Adrenal gland (tissue), 19 donors: ENCODE data around the gene VMO1. TPM values are rescaled to one million over a fixed set of nuclear protein-coding genes. Genes with fewer than 3 reads are reported as not detected.

Experiments used
- DNase-seq, 7 donors: peaks; one replicate each; pipeline ENCODE4 v3.0.0-alpha.2; 2019 to 2020
- H3K27ac ChIP-seq, 5 donors: fragments of 200-600 bp; sonication (generic) in 4 of 5; 1 replicate in 3 of 5; 2 replicates in 2 of 5; pipeline versions ENCODE4 v1.5.1 to v1.8.0; 2016 to 2020; ENCODE audit warnings: mild to moderate bottlenecking in 1 of 5
- H3K27me3 ChIP-seq: fragments of 200-600 bp; 2 replicates; pipeline ENCODE4 v1.8.0; 2021
- H3K36me3 ChIP-seq, 2 donors: fragments of 200-600 bp; replicated peaks in 1 of 2; 1 replicate in 1 of 2; 2 replicates in 1 of 2; pipeline versions ENCODE4 v1.5.1 to v1.8.0; 2018 to 2022
- H3K4me1 ChIP-seq, 2 donors: fragments of 200-600 bp; replicated peaks in 1 of 2; 1 replicate in 1 of 2; 2 replicates in 1 of 2; pipeline versions ENCODE4 v1.5.1 to v1.8.0; 2018 to 2021
- H3K4me3 ChIP-seq, 4 donors: fragments of 200-600 bp; sonication (generic) in 3 of 4; one replicate each; pipeline ENCODE4 v1.5.1; 2016 to 2018
- H3K9me3 ChIP-seq, 3 donors: fragments of 200-600 bp; sonication (generic) in 1 of 3; replicated peaks in 1 of 3; 1 replicate in 2 of 3; 2 replicates in 1 of 3; pipeline versions ENCODE4 v1.5.1 to v1.8.0; 2016 to 2021
- CTCF ChIP-seq, 6 experiments: fragments of 450-650 bp in 4 of 6; fragments of 200-600 bp in 2 of 6; sonication (generic) in 1 of 6; IDR thresholded peaks; 1 replicate in 5 of 6; 2 replicates in 1 of 6; pipeline versions ENCODE4 v1.5.1 to v1.8.0; 2016 to 2021; ENCODE audit warnings: antibody characterized with exemption in 6 of 6, mild to moderate bottlenecking in 2 of 6, moderate library complexity in 1 of 6
- POLR2A ChIP-seq, 2 donors: fragments of 450-650 bp; IDR thresholded peaks; one replicate each; pipeline ENCODE4 v1.6.1; 2017; ENCODE audit warnings: antibody characterized with exemption in 2 of 2, mild to moderate bottlenecking in 2 of 2, moderate library complexity in 1 of 2
- WGBS, 4 donors: extraction: QIAGEN DNeasy Blood & Tissue Kit in 2 of 4; methylation state at CpG; one replicate each; pipeline versions ENCODE4 v1.1.5 to v1.1.7; 2013 to 2017; 5-methylcytosine and 5-hydroxymethylcytosine counted together
- intact Hi-C, 2 donors: fragments of 100-400 bp; cut with DNase I; formaldehyde crosslinking; loops; one replicate each; pipeline versions ENCODE4 v1.14.1 to v1.15.0; 2022 to 2023
- long read RNA-seq, 10 donors: library from polyadenylated mRNA in 3 of 10; unstranded in 2 of 10; stranded (forward) in 1 of 10; transcript quantifications; one replicate each; pipeline ENCODE4 v2.0.0 and lab custom pipeline, GENCODE V29; 2021 to 2026
- polyA plus RNA-seq, 3 donors: library from polyadenylated mRNA; stranded (reverse); fragments of 200-250 nt in 2 of 3; fragments of 350-450 nt in 1 of 3; fragmentation: Illumina TruSeq in 1 of 3; extraction: RNeasy Lipid Tissue Mini Kit (QIAGEN cat#74804) in 1 of 3; gene quantifications; one replicate each; pipeline ENCODE4 v1.2.3, GENCODE V29; 2013 to 2014
- total RNA-seq, 9 donors: library from RNA; depleted of rRNA in 4 of 9; stranded (reverse); fragments of >200 nt in 4 of 9; fragments of 120-200 nt in 1 of 9; fragmentation: NEBNext Ultra II Directional in 1 of 9; extraction: Animal tissue kit (Norgen Biotek cat#: 25700) in 1 of 9; gene quantifications; one replicate each; pipeline versions ENCODE4 v1.1.0 to v1.2.4, GENCODE V29; 2013 to 2023
- donor health status: healthy with polysubstance abuse.
- donor health status: Bipolar disorder and iron deficiency.
- donor health status: DM: yes; HTN: yes; CAD: no.
- donor health status: DM: no; HTN: no; CAD: no.
- donor health status: DM: no; HTN: no; CAD: no.
- donor health status: DM: yes; HTN: yes; CAD: no.

The VMO1 gene, protein sequence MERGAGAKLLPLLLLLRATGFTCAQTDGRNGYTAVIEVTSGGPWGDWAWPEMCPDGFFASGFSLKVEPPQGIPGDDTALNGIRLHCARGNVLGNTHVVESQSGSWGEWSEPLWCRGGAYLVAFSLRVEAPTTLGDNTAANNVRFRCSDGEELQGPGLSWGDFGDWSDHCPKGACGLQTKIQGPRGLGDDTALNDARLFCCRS
- 1 to 10 TPM in 8 of 9 donors, under 1 TPM in 1; 0.50 to 6.9 (median 4.2) TPM for total RNA-seq
- 1 to 10 TPM in 2 of 3 donors, not detected in 1; 5.1 to 9.6 TPM for polyA plus RNA-seq
- long read RNA-seq, donor 1 = 0 reads
- long read RNA-seq, donor 2, partial matches to known transcripts = 0 of 1 reads
- long read RNA-seq, donor 2, other reads (novel, unspliced or antisense) = 0 of 1 reads
- long read RNA-seq, donor 3 = 0 reads
- long read RNA-seq, donor 4, partial matches to known transcripts = 0 of 1 reads
- long read RNA-seq, donor 4, other reads (novel, unspliced or antisense) = 0 of 1 reads
- long read RNA-seq, donor 5, transcript VMO1-201 (3 exons, 766 nt) = major isoform, 8 of 12 reads
- long read RNA-seq, donor 5, partial matches to known transcripts = 0 of 12 reads
- long read RNA-seq, donor 5, other reads (novel, unspliced or antisense) = 1 of 12 reads
- long read RNA-seq, donor 6, partial matches to known transcripts = 0 of 4 reads
- long read RNA-seq, donor 6, other reads (novel, unspliced or antisense) = 0 of 4 reads
- long read RNA-seq, donor 7, partial matches to known transcripts = 213 of 213 reads
- long read RNA-seq, donor 7, other reads (novel, unspliced or antisense) = 0 of 213 reads
- long read RNA-seq, donor 8 = 0 reads
- long read RNA-seq, donor 9 = 0 reads
- long read RNA-seq, donor 10 = 0 reads

GRCh38 chr17:4786106-4786511 lies at the start of gene VMO1:
Gene VMO1, minus strand, starts transcription at chr17:4786364. Its CDS starts 12 bp downstream, at chr17:4786352.
- Histone ChIP-seq H3K27ac (peak within 1 kb of the TSS in 1 of 5 donors; percentile 29), H3K27me3 (peaks cover 24% of the 10 kb centered on the region), H3K36me3 (no peaks in the 10 kb centered on the region), H3K9me3 (no peaks in the 10 kb centered on the region), H3K4me1 (peaks cover 4 to 44% of the 10 kb centered on the region in 2 donors), H3K4me3 (peak within 1 kb of the TSS in 1 of 4 donors; percentile 36)
- DNase-seq = peak in 3 of 7 donors; percentile 40 to 71 (median 47)
- intact Hi-C loops = loop anchor here in 1 of 2 donors (10.0 kb wide), 1 partner anchor 51 kb away; the partner anchor contains the start of genes CXCL16, MED11 and ZMYND15
- no peak for TF ChIP-seq CTCF (IDR thresholded peaks at IDR 0.05)
- no peak for TF ChIP-seq POLR2A (IDR thresholded peaks at IDR 0.05)
- 7 to 13% (median 11%) methylated on average over 9 to 24 of the region's 24 CpGs for WGBS, 4 donors

- intact Hi-C loops = no loop called here
- Histone ChIP-seq H3K9me3 (no peaks in the 10 kb centered on the region), H3K4me3 (peak overlapping the region in 1 of 4 donors; percentile 86), H3K36me3 (no peaks in the 10 kb centered on the region), H3K27ac (peak overlapping the region in 4 of 5 donors; percentile 82 to 96 (median 87)), H3K4me1 (peaks cover 44 to 53% of the 10 kb centered on the region in 2 donors), H3K27me3 (no peaks in the 10 kb centered on the region)
- DNase-seq = no peak
- WGBS, 4 donors = 55 to 64% (median 58%) methylated on average over 4 of the region's 4 CpGs
- no peak for TF ChIP-seq CTCF (IDR thresholded peaks at IDR 0.05)
- TF ChIP-seq POLR2A (IDR thresholded peaks at IDR 0.05) = no peak
Measured at GRCh38 chr17:4834681-4835020, 48.5 kb upstream of the VMO1 start.

DNA sequence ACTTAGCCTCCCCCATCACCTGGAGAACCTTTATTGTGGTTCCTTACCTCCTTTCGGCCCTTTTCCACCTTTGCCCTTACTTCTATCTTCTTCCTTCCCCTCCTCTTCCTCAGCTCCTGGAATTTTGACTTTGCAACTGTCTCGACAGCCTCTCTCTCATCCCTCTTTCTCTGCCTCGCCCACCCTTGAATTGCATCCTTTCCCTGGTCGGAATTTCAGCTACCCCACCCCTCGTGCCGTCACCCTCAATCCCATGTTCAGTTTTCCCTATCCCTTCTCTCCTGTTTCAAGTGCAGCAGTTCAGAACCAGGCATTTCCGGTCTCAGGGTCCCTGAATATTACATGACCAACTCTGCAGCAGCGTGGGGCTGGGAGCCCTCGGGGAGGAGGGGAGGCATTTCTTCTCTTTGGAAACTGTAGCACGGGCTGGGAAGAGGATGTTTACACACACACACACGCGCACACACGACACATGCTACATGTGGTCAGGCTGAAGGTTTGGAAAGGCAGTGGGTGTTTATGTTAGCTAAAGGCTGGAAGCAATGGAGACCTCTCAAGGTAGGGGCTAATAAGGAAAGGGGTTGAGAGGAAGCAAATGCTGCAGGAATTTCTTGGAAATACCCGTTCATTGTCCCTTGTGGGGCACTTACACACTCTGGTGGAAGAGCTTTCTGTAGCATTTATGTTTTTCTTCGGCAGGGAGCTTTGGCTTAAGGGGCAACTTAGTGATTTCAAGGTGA lies 47.9 kb upstream of the VMO1 start:
- Histone ChIP-seq H3K27ac (peak overlapping the region in 4 of 5 donors; percentile 82 to 96 (median 87)), H3K27me3 (no peaks in the 10 kb centered on the region), H3K4me3 (peak overlapping the region; percentile 66 to 86 (median 78)), H3K9me3 (no peaks in the 10 kb centered on the region), H3K36me3 (no peaks in the 10 kb centered on the region), H3K4me1 (peaks cover 40 to 48% of the 10 kb centered on the region in 2 donors)
- TF ChIP-seq CTCF (IDR thresholded peaks at IDR 0.05) = no peak
- TF ChIP-seq POLR2A (IDR thresholded peaks at IDR 0.05) = no peak
- intact Hi-C loops = no loop called here
- 3 to 4% (median 4%) methylated on average over 11 to 15 of the region's 15 CpGs for WGBS, 4 donors
- DNase-seq = peak in 5 of 7 donors; percentile 37 to 57 (median 40)
